Coronary artery (tissue), 2 donors: Measurements from ENCODE around the gene TNFSF4.

Source experiments
- DNase-seq: peaks from one replicate; pipeline ENCODE4 v3.0.0-alpha.2; 2017; ENCODE audit warnings: low spot score
- H3K27ac ChIP-seq, 2 donors: fragments of 200-600 bp; sonication (generic); one replicate each; pipeline ENCODE4 v1.5.1; 2016 to 2019
- H3K4me3 ChIP-seq: fragments of 200-600 bp; sonication (generic); 2 replicates; pipeline ENCODE4 v1.5.1; 2016; ENCODE audit warnings: mild to moderate bottlenecking, moderate library complexity
- TF ChIP-seq, protein P1 (sequence below): fragments of 200-600 bp; sonication (generic); IDR thresholded peaks from one replicate; pipeline ENCODE4 v1.5.1; 2019; ENCODE audit warnings: antibody characterized with exemption

The TNFSF4 gene

DNA sequence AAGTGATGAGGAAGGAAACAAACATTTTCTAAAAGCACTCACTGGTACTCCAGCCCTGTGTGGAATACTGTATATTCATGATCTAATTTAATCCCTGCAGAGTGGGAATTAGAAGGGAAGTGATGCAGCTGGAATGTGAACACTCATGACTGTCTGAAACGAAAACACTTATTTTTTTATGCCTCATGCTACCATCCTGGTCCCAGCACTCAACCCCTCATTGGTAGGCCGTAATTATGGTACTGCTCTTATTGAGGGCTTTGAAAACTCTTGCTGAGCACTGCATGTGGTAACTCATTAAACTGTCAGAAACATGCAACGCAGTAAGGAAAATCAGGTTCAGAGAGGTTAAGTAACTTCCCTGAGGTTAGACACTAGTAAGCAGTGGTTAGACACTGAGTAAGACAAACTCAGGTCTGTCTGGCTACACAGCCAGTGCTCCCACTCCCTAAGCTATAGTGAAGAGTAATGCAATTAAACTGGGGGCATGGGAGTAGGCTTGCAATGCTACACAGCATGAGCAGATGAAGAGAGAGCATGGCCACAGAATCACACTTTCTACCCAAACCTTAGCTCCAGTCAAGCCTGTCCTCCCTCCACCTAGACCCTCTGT, 17.3 kb upstream of the TNFSF4 start:
- TF ChIP-seq, protein P1, sequence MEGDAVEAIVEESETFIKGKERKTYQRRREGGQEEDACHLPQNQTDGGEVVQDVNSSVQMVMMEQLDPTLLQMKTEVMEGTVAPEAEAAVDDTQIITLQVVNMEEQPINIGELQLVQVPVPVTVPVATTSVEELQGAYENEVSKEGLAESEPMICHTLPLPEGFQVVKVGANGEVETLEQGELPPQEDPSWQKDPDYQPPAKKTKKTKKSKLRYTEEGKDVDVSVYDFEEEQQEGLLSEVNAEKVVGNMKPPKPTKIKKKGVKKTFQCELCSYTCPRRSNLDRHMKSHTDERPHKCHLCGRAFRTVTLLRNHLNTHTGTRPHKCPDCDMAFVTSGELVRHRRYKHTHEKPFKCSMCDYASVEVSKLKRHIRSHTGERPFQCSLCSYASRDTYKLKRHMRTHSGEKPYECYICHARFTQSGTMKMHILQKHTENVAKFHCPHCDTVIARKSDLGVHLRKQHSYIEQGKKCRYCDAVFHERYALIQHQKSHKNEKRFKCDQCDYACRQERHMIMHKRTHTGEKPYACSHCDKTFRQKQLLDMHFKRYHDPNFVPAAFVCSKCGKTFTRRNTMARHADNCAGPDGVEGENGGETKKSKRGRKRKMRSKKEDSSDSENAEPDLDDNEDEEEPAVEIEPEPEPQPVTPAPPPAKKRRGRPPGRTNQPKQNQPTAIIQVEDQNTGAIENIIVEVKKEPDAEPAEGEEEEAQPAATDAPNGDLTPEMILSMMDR: no peak
- no peak for DNase-seq
- Histone ChIP-seq H3K27ac (no peak overlapping the region), H3K4me3 (no peak overlapping the region)

DNA sequence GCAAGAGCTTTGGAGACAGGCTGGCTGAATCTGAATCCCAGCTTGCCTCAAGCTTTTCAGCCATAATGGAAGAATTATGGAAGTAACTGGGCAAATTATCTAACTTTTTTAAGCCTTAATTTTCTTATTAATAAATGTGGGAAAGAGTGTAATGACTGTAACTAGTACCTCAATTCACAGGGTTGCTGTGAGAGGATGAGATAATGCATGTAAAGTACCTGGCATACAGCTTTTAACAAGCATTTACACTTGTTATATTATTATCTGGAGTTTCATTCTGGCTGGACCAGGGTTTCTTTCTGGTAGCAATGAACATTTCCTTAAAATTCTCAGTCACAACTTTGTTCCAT, 15.9 kb upstream of the TNFSF4 start:
- H3K27ac ChIP-seq: no peak overlapping the region
- DNase-seq: no peak
- no peak overlapping the region for H3K4me3 ChIP-seq
- TF ChIP-seq, protein P1: no peak

DNA sequence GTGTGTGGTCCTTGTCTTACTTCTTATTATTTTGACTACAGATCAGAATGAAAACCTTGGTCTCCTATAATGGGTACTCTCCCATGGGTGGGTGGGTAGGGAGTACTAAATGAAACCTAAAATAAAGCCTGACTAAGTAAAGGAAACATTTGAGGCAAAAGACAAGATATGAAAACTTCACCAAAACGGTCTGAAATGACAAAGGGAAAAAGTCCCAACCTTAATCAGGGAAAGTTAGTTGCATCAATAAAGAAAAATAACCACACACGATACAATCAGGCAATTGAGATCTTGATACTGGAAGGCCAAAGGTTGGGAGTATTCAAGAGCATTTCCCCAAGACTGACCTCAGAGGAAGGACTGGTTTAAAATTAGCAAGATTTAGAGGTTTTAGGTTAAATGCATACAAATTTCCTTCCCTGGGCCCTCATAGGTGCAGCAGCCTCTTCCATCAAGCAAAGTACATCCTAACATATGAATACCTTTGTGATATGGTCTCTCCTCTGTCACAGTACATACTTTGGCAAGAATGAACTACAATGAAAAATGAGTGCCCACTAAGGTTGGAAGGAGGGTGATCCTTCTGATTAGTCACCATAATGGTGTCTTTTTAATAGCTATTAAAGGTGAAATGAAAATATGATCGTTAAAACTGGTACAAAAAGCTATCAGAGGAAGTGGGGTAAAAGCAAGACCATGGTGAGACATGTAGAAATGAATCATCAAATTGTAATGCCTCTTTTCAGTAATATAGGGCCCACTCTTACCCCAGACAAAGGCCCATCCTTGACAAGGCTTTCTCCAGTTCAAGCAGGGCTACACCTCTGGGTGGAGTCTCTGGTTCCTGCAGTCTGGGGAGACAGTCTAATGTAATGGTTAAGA, 15.3 kb upstream of the TNFSF4 start:
- no peak overlapping the region for H3K27ac ChIP-seq
- TF ChIP-seq, protein P1: no peak
- H3K4me3 ChIP-seq: no peak overlapping the region
- no peak for DNase-seq

DNA sequence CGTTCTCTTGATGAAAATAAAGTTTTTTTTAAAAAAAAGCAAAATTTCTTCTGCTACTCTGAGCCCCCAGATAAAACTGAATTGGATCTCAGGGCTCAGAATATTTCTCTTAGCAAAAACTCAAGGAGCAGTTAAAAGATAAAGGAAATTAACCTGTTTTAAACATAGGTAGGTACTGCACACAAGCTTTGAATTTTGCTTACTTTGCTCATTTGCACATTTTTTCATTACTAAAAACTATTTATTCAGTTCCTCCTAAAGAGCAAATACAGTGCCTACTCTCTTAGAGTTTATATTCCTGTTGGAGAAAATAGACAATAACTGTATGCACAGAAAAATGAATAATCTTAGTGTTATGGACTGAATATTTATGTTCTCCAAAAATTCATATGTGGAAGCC, 13.0 kb upstream of the TNFSF4 start:
- TF ChIP-seq, protein P1: no peak
- DNase-seq: no peak
- H3K4me3 ChIP-seq: no peak overlapping the region
- H3K27ac ChIP-seq: no peak overlapping the region

DNA sequence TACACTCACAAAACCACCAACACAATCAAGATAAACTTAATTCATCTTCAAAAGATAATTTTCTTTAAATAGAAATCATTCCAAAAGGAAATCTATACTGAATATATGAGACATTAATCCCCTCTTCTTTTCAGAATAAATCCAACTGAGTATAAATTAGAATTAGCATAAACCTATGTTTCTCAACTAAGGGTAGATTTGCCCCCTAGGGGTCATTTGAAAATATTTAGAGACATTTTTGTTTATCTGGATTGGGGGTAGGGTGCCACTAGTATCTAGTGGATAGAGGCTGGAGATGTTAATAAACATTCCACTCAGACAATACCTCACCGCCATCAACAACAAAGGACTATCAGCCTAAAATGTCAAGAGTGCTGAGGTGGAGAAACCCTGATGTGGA, 6.5 kb upstream of the TNFSF4 start:
- Histone ChIP-seq H3K4me3 (no peak overlapping the region), H3K27ac (no peak overlapping the region)
- no peak for DNase-seq
- TF ChIP-seq, protein P1: no peak

DNA sequence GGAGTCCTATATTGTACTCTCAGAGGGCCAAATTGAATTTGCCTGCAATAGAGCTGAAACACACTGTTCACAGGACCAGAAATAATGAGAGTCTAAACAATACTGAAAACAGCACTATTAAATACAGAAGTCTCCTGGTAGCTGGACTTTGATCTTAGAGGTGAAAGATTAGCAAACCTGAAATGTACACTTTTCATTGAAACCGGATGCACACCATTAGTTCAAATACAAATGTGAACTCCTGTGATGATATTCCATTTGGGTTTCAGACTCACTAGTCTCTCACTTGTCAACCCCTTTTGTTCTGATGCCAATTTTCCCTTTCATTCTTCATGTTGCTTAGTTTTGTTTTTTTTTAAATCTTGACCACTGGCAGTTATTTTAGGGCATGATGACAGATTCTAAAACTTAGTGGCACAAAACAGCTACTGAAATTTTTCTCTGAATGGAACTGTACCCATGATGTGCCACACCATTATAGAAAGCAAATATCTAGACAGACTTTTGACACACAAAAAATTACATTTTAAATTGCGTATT, 5.9 kb upstream of the TNFSF4 start:
- no peak for DNase-seq
- TF ChIP-seq, protein P1: no peak
- Histone ChIP-seq H3K4me3 (no peak overlapping the region), H3K27ac (no peak overlapping the region)
